ENCODE data around the gene ERP29. TPM values are rescaled to one million over a fixed set of nuclear protein-coding genes. Genes with fewer than 3 reads are reported as not detected.
"Not testable (repeated sequence)": the region's sequence is repeated elsewhere in the genome, so short reads cannot be mapped to it uniquely, and the experiment has no call there.

Gene ERP29
- total and polyA plus RNA-seq, 10 donors, result 64.4 to 196 (median 92.7) TPM

GRCh38 chr12:111995782-111996480 is 17.3 kb upstream of the ERP29 start:
- Histone ChIP-seq H3K27ac (peak overlapping the region in 2 of 8 donors; percentile 11 to 80), H3K4me3 (no peak overlapping the region), H3K27me3 (replicated peaks in 1 of 7) (no peaks in the 10 kb centered on the region), H3K9me3 (no peaks in the 10 kb centered on the region), H3K36me3 (no peaks in the 10 kb centered on the region), H3K4me1 (peaks cover 15 to 88% (median 54%) of the 10 kb centered on the region in 6 donors)
- TF ChIP-seq POLR2A (IDR thresholded peaks at IDR 0.05) (no peak), CTCF (IDR thresholded peaks at IDR 0.05 in 8 of 11, conservative IDR thresholded peaks at IDR 0.05 in 3 of 11) (no peak), POLR2AphosphoS5 (IDR thresholded peaks at IDR 0.05) (no peak)
- 90 to 100% (median 100%) methylated on average over 1 of the region's 1 CpG for WGBS, 5 donors
- intact Hi-C loops (cut with DNase I; ENCODE audit: low total_unique reads), result no loop called here
- no peak for DNase-seq

DNA sequence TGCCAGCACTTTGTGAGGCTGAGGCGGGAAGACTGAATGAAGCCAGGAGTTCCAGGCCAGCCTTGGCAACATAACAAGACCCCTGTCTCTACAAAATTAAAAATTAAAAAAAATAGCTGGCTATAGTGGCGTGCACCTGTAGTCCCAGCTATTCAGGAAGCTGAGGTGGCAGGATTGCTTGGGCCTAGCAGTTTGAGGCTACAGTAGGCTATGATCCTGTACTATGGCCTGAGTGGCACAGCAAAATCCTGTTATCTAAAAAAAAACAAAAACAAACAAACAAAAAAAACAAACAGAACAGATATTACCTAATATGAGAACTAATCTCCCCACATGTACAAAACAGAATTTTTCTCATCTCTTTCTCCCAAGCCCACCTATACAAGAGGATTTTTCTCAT is 15.9 kb upstream of the ERP29 start:
- intact Hi-C loops (cut with DNase I; ENCODE audit: low total_unique reads), result no loop called here
- Histone ChIP-seq H3K9me3 (no peaks in the 10 kb centered on the region), H3K27ac (peak overlapping the region in 1 of 8 donors; percentile 37), H3K4me1 (peaks cover 21 to 92% (median 58%) of the 10 kb centered on the region in 6 donors), H3K4me3 (no peak overlapping the region), H3K36me3 (no peaks in the 10 kb centered on the region), H3K27me3 (replicated peaks in 1 of 7) (no peaks in the 10 kb centered on the region)
- no peak for DNase-seq
- TF ChIP-seq CTCF (IDR thresholded peaks at IDR 0.05 in 8 of 11, conservative IDR thresholded peaks at IDR 0.05 in 3 of 11) (no peak), POLR2A (IDR thresholded peaks at IDR 0.05) (no peak), POLR2AphosphoS5 (IDR thresholded peaks at IDR 0.05) (no peak)
- WGBS, 5 donors, result 88 to 98% (median 93%) methylated on average over 2 of the region's 2 CpGs

GRCh38 chr12:111998015-111998414 is 15.2 kb upstream of the ERP29 start:
- intact Hi-C loops (cut with DNase I; ENCODE audit: low total_unique reads), result no loop called here
- Histone ChIP-seq H3K36me3 (no peaks in the 10 kb centered on the region), H3K4me3 (no peak overlapping the region), H3K27me3 (replicated peaks in 1 of 7) (no peaks in the 10 kb centered on the region), H3K27ac (peak overlapping the region in 2 of 8 donors; percentile 1 to 10), H3K4me1 (peaks cover 19 to 92% (median 58%) of the 10 kb centered on the region in 6 donors), H3K9me3 (no peaks in the 10 kb centered on the region)
- TF ChIP-seq CTCF (IDR thresholded peaks at IDR 0.05 in 8 of 11, conservative IDR thresholded peaks at IDR 0.05 in 3 of 11), result no peak
- no peak for TF ChIP-seq POLR2A (IDR thresholded peaks at IDR 0.05)
- TF ChIP-seq POLR2AphosphoS5 (IDR thresholded peaks at IDR 0.05), result no peak
- 84 to 94% (median 92%) methylated on average over 4 of the region's 4 CpGs for WGBS, 5 donors
- DNase-seq, result no peak

GRCh38 chr12:111999129-111999528 is 14.1 kb upstream of the ERP29 start:
- 90 to 96% (median 96%) methylated on average over 9 of the region's 9 CpGs for WGBS, 5 donors
- peaks cover 11 to 86% (median 47%) of the 10 kb centered on the region in 6 donors for H3K4me1 ChIP-seq

More at GRCh38 chr12:111999129-111999528, 14.1 kb upstream of the ERP29 start:
- H3K4me3 ChIP-seq; H3K9me3 ChIP-seq; H3K27ac ChIP-seq; DNase-seq; H3K36me3 ChIP-seq; H3K27me3 ChIP-seq (replicated peaks in 1 of 7); intact Hi-C loops (cut with DNase I; ENCODE audit: low total_unique reads): not testable (repeated sequence)

Measured in spleen (tissue), 11 donors.